Measurements from ENCODE around the gene FUT1. TPM values are rescaled to one million over a fixed set of nuclear protein-coding genes. Genes with fewer than 3 reads are reported as not detected.
"Not testable (repeated sequence)": the region's sequence is repeated elsewhere in the genome, so short reads cannot be mapped to it uniquely, and the experiment has no call there.

FUT1 gene
- total RNA-seq, 4 donors from 2014 or later = 0.54 to 3.5 (median 2.6) TPM

DNA sequence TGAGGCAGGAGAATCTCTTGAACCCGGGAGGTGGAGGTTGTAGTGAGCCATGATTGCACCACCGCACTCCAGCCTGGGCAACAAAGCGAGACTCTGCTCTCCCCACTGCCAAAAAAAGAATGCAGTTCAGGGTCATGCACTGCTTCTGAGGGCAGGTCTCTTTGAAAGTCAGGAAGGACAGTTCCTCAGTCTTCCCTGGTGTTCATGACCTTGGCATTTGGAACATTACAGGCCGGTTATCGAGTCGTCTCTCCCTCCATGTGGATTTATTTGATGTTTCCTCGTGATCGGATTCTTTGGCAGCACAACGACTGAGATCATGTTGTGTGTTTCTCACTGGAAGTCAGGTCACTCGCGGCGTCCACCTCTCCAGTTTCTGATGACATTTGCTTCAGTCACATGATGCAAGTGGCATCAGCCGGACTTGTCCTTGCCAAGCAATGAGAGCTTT is 20.1 kb upstream of the FUT1 start:
- H3K9me3 ChIP-seq = no peaks in the 10 kb centered on the region
- H3K4me1 ChIP-seq = no peaks in the 10 kb centered on the region
- 73 to 87% methylated on average over 4 to 13 of the region's 13 CpGs for WGBS, 2 donors (ENCODE audit: low coverage in 1 of 2)
- TF ChIP-seq POLR2AphosphoS5 (IDR thresholded peaks at IDR 0.05) (no peak), POLR2A (IDR thresholded peaks at IDR 0.05) (no peak), CTCF (IDR thresholded peaks at IDR 0.05) (no peak), EP300 (IDR thresholded peaks at IDR 0.05) (no peak)
- no peak overlapping the region for H3K4me3 ChIP-seq
- no peaks in the 10 kb centered on the region for H3K36me3 ChIP-seq
- no peak for ATAC-seq
- H3K27me3 ChIP-seq = peaks cover 18% of the 10 kb centered on the region
- no peak overlapping the region for H3K27ac ChIP-seq

- Histone ChIP-seq H3K27me3 (peaks cover 18% of the 10 kb centered on the region), H3K36me3 (no peaks in the 10 kb centered on the region), H3K4me1 (no peaks in the 10 kb centered on the region), H3K9me3 (no peaks in the 10 kb centered on the region), H3K4me3 (no peak overlapping the region), H3K27ac (no peak overlapping the region)
- WGBS, 2 donors (ENCODE audit: low coverage in 1 of 2) = 44 to 79% methylated on average over 4 to 13 of the region's 20 CpGs
- ATAC-seq = no peak
- no peak for TF ChIP-seq CTCF (IDR thresholded peaks at IDR 0.05)
- no peak for TF ChIP-seq EP300 (IDR thresholded peaks at IDR 0.05)
- no peak for TF ChIP-seq POLR2AphosphoS5 (IDR thresholded peaks at IDR 0.05)
- no peak for TF ChIP-seq POLR2A (IDR thresholded peaks at IDR 0.05)
Observed at GRCh38 chr19:48770734-48771472, 18.5 kb upstream of the FUT1 start.

- TF ChIP-seq POLR2AphosphoS5 (IDR thresholded peaks at IDR 0.05) (no peak), CTCF (IDR thresholded peaks at IDR 0.05) (no peak), EP300 (IDR thresholded peaks at IDR 0.05) (no peak), POLR2A (IDR thresholded peaks at IDR 0.05) (no peak)
- Histone ChIP-seq H3K9me3 (no peaks in the 10 kb centered on the region), H3K4me3 (no peak overlapping the region), H3K27ac (no peak overlapping the region), H3K27me3 (peaks cover 21% of the 10 kb centered on the region), H3K36me3 (no peaks in the 10 kb centered on the region), H3K4me1 (no peaks in the 10 kb centered on the region)
- WGBS, 2 donors (ENCODE audit: low coverage in 1 of 2) = 67 to 74% methylated on average over 3 to 6 of the region's 7 CpGs
- no peak for ATAC-seq
Observed at GRCh38 chr19:48770266-48770665, 17.8 kb upstream of the FUT1 start.

DNA sequence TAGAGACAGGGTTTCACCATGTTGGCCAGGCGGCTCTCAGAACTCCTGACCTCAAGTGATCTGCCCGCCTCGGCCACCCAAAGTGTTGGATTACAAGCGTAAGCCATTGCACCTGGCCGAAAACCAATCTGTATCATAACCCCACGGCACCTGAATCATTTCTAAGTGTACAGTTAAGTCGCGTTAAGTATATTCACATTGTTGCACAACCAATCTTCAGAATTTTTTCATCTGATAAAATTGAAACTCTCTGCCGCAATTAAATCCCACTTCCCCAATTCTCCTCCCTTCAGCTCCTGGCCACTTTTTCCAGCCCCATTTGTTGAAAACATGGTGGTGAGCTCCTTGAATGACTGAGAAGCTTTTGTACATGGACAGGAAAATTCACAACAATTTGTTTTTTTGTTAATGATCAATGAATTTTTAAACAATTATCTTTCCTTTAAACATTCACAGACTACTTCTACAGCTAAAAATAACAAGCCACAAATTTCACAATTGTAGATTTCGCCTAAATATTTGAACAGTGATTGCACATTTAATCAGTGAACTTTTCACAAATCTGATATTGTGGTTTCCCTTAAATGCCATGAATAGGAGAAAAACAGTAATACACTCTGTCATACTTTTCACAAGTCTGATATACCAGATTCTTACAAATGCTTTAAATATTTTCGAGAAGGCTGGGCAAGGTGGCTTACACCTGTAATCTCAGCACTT is 16.7 kb upstream of the FUT1 start:
- 71 to 76% methylated on average over 9 to 11 of the region's 11 CpGs for WGBS, 2 donors (ENCODE audit: low coverage in 1 of 2)
- Histone ChIP-seq H3K27ac (no peak overlapping the region), H3K9me3 (no peaks in the 10 kb centered on the region), H3K27me3 (peaks cover 25% of the 10 kb centered on the region), H3K36me3 (no peaks in the 10 kb centered on the region), H3K4me3 (no peak overlapping the region), H3K4me1 (no peaks in the 10 kb centered on the region)
- TF ChIP-seq POLR2AphosphoS5 (IDR thresholded peaks at IDR 0.05) (no peak), EP300 (IDR thresholded peaks at IDR 0.05) (no peak), CTCF (IDR thresholded peaks at IDR 0.05) (no peak), POLR2A (IDR thresholded peaks at IDR 0.05) (no peak)
- no peak for ATAC-seq

DNA sequence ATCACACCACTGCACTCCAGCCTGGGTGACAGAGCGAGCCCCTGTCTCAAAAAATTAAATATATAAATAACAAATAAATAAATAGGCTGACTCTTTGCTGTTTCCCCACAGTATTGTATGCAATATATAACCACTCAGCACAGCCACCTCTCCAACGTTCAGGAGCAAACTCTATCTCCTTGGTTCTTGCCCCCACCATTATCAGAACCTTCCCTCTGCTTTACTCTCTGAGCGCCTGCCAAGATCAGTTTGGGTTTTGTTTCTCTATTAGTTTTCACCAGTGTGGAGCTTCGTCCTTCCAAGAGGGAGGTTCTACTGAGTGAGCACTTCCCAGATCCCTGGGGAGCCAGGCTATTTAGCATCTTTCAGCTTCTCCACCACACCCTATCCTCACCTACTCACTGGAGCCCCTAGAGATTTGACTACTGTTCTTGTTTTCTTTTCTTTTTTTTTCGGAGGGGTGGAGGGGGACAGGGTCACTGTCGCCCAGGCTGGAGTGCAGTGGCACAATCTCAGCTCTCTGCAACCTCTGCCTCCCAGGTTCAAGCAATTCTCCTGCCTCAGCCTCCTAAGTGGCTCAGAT is 15.8 kb upstream of the FUT1 start:
- peaks cover 25% of the 10 kb centered on the region for H3K27me3 ChIP-seq
- not testable (repeated sequence) for H3K4me1 ChIP-seq, H3K9me3 ChIP-seq, H3K36me3 ChIP-seq, H3K4me3 ChIP-seq, ATAC-seq, H3K27ac ChIP-seq
- 22 to 32% methylated on average over 6 of the region's 6 CpGs for WGBS, 2 donors (ENCODE audit: low coverage in 1 of 2)

GRCh38 chr19:48765816-48766215 is 13.4 kb upstream of the FUT1 start:
- H3K36me3 ChIP-seq, H3K27ac ChIP-seq, ATAC-seq, H3K4me3 ChIP-seq, H3K4me1 ChIP-seq, H3K9me3 ChIP-seq: not testable (repeated sequence)
- peaks cover 25% of the 10 kb centered on the region for H3K27me3 ChIP-seq
- 13 to 29% methylated on average over 1 to 5 of the region's 5 CpGs for WGBS, 2 donors (ENCODE audit: low coverage in 1 of 2)

Measured in gastroesophageal sphincter (tissue), 4 donors.